GM19043 (cell line): ENCODE data around the gene DOCK4.
"Not testable (repeated sequence)": the region's sequence is repeated elsewhere in the genome, so short reads cannot be mapped to it uniquely, and the experiment has no call there.

Experiments used
- ATAC-seq: cut with Tn5 transposase; IDR thresholded peaks from one replicate; pipeline ENCODE4 v1.9.1; 2021; ENCODE audit warnings: low read depth; ENCODE audit not compliant: unreplicated experiment

The DOCK4 gene

DNA sequence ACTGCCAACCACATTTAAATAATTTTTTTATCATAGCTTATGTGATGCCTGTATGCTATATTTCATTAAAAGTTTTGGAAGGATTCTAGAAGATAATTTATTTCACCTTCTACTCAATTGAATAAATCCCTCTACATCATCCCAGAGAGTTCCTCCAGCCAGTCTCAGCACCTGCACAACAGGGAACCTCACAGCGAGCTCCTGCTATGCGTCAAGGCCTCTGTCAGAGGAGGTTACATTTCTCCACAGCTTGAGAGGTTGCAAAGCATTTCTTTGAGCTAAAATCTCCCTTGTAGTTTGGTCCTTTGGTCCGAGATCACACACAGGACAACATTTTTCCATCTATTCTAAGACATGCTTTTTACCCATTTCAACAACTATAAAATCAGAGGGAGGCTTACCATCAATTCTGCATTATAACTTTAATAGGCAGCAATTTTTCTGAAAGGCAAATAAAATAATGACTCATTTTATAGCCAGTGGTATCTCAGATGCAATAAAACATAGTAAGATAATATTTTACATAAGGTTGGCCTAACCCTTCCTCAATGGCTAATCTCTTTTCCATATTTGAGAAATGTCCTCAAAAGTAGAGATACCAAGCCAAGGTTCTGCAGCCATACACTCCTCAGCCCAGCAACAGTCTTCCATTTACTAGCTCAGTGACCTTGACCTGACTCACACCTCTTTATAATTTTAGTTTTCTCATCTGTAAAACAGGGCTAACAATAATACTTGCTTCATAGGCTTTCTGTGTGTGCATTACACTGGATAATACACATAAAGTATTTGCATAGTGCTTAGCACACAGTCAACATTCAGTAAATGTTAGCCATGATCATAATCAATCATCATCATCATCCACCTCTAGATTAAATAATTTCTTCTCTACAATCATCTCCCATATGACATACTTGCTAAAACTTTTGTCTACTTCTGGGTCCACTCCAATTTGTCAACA lies 68.8 kb downstream of the DOCK4 start:
- no peak for ATAC-seq

GRCh38 chr7:112136271-112137008 lies 69.8 kb downstream of the DOCK4 start:
- ATAC-seq = no peak

DNA sequence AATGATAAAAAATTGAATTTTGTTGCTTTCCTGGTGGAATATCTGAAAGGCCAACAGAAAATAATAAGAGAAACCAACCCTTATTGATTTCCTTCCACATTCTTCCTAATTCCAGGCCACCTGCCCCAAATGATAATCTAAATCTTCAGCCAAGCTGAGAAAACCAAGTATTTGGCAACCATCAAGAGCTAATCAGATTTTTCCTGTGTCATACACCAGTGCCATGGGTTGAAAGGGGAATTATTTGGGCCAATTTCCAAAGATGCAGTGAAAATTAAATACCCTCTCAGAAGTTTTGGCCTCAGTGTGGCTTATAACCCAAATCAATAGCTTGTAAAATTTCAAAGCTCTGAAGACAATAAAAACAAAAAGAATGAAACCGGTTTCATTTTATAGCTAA lies 70.4 kb downstream of the DOCK4 start:
- ATAC-seq = no peak

DNA sequence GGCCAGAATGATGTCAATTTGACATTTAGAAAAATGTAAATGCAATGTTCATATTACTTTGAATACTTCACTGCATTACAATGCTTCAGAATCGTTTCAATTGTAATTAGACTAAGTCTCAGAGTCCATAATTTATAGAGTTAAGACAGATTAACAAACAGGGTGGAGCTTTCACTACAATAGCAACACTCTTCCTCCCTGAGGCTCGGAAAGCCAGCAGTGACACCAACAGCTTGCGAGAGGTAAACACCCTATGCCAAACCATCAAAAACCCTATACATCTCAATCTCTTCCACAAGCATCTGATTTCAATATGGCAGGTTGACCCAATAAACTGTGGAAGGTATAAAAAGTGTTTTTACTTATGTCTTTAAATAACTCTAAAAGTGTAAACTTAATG lies 72.2 kb downstream of the DOCK4 start:
- ATAC-seq = no peak

DNA sequence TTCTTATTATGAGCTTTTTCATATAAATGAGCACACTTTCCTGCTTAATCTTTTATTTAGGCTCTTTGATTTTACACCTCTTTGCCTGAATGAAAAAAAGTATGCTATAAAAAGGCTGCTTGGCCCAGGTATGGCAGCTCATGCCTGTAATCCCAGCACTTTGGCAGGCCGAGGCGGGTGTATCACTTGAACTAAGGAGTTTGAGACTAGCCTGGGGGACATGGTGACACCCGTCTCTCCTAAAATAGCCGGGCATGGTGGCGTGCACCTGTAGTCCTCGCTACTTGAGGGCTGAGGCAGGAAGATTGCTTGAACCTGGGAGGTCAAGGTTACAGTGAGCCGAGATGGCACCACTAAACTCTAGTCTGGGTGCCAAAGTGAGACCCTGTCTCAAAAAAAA lies 72.9 kb downstream of the DOCK4 start:
- ATAC-seq = no peak

DNA sequence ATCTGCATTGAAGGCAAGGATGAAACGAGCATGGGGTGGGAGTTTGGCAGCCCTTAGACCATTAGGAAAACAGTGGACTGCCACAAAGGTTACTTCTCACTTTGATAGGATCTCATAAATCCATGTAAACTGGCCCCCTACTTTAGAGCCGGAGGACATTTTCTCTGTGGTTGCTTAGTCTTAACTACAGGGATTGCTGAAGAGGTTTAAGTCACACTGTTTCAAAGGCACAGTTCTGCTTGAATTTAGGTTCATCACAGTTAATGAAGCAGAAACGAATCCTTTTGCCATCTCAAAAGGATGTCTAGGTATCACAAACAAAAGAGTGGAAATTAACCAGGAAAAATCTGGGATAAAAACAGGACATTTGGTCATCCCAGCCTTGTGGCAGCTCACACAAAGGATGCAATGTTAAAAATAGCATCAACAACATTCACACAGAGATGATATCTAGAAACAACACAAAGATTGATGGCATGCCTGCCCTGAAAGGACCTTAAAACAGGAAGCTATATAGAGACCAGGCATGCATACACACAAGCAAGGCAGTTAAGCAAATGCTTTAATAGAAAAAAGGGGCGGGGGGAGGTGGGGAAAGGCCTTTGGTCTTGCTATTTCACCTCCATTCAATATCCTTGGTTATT lies 74.0 kb downstream of the DOCK4 start:
- no peak for ATAC-seq

DNA sequence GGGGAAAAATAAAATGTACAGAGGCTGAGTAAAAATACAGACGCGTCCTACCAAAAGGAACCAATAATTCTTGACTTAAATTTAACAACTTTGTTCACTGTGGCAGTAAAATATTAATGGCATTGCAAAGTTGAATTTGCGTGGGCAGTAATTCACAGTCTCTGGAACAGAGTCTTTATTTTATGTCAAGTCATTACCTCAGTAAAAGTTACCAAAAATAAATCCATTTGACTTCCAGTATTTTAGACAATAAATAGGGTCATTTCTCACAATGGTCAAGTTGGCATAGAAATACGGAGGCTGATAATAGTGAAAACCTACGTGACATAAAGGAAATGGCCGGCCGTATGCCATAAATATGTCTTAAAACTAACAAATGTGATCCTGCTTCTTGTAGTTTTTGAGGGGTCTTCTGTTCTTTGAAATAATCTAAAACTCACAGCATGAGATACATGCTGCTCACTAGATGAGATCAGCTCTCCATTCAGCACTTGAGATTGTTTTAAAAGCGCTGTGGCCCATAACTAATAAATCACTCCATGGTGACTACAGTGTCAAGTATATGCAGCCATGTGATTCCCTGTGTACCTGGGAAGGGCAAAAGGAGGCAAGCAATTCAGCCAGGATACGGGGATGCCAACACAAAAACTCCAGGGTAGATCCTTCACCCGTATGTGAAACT lies 75.3 kb downstream of the DOCK4 start:
- no peak for ATAC-seq

GRCh38 chr7:112129655-112130323 lies 76.4 kb downstream of the DOCK4 start:
- ATAC-seq = no peak

GRCh38 chr7:112128461-112129425 lies 77.5 kb downstream of the DOCK4 start:
- not testable (repeated sequence) for ATAC-seq

- not testable (repeated sequence) for ATAC-seq
These were observed 78.2 kb downstream of the DOCK4 start for GRCh38 chr7:112128041-112128440.

- ATAC-seq = no peak
These were observed 80.9 kb downstream of the DOCK4 start for GRCh38 chr7:112125250-112125649.

DNA sequence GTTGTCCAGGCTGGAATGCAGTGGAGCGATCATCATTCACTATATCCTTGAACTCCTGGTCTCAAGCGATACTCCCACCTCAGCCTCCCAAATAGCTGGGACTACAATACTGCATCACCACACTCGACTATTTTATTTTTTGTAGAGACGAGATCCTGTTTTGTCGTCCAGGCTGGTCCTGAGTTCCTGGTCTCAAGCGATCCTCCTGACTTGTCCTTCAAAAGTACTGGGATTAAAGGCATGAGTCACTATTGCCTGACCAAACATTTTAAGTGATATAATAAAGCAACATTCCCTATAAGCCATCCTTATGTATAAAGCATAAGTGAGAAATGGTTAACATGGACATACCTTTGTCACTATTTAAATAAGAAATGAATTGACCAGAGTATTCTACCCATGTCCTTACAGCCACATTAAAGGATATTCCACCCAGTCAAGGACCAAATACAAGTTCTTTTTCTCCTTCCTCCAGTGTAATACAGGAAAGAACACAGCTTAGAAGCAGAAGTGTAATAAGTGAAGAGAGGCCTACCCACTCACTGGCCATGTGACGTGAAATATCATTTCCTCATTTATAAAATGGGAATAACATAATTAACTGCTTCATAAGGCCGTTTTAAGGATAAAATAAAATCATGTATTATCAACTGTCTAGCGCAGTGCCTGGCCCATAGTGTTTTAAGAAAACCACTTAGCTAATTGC lies 82.0 kb downstream of the DOCK4 start:
- no peak for ATAC-seq

- no peak for ATAC-seq
These were observed 83.4 kb downstream of the DOCK4 start for GRCh38 chr7:112122798-112123197.

GRCh38 chr7:112122144-112122543 lies 84.1 kb downstream of the DOCK4 start:
- no peak for ATAC-seq

- ATAC-seq = peak; percentile 11
These were observed 84.9 kb downstream of the DOCK4 start for GRCh38 chr7:112121318-112121717.

DNA sequence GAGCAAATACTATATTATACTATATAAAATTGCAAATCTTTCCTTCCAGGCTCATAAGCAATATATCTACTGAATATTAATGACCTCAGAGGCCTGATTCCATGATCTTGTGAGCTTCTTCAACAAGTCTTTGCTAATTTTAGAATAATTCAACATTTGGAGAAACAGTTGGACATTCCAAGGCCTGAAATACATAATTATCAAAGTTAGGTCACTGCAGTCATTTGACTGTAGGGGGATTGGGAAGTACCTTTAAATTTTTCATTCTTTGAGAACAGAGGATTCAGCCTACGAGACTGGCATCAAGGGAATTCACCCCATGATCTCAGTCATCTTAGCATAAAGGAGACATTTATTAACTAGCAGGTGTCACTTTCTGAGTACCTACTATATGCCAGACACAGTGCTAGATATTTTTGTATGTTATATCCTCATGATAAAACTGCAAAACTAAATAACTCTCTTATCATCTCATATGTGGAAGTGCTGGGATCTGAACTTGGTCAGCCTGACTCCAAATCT lies 85.4 kb downstream of the DOCK4 start:
- peak; percentile 74 for ATAC-seq

GRCh38 chr7:112118581-112119566 lies 87.3 kb downstream of the DOCK4 start:
- ATAC-seq = no peak
